Chondrocyte (in vitro differentiated cells): ENCODE results near the gene SDC4. TPM values are rescaled to one million over a fixed set of nuclear protein-coding genes. Genes with fewer than 3 reads are reported as not detected.
A peak's percentile ranks its signal among the peaks of the same experiment; 100 is the strongest.
"Not testable (repeated sequence)": the region's sequence is repeated elsewhere in the genome, so short reads cannot be mapped to it uniquely, and the experiment has no call there.

ENCODE experiments used
- DNase-seq: peaks from one replicate; pipeline ENCODE4 v3.0.0; 2021; ENCODE audit warnings: mixed read lengths, low spot score
- H3K27ac Mint-ChIP-seq: one replicate; pipeline ENCODE4 v1.8.0; 2021; ENCODE audit warnings: mild to moderate bottlenecking, moderate library complexity, mixed read lengths; ENCODE audit not compliant: unreplicated experiment
- H3K27me3 Mint-ChIP-seq: 2 replicates; pipeline ENCODE4 v1.8.0; 2021; ENCODE audit warnings: low read depth, mixed read lengths
- H3K36me3 Mint-ChIP-seq: 2 replicates; pipeline ENCODE4 v1.8.0; 2021; ENCODE audit warnings: low read depth, mixed read lengths
- H3K4me1 Mint-ChIP-seq: 2 replicates; pipeline ENCODE4 v1.8.0; 2021; ENCODE audit warnings: low read depth, mild to moderate bottlenecking, mixed read lengths
- H3K4me3 Mint-ChIP-seq: one replicate; pipeline ENCODE4 v1.8.0; 2021; ENCODE audit warnings: mild to moderate bottlenecking, moderate library complexity, mixed read lengths; ENCODE audit not compliant: unreplicated experiment
- H3K9me3 Mint-ChIP-seq: 2 replicates; pipeline ENCODE4 v1.8.0; 2021; ENCODE audit warnings: low read depth, mixed read lengths
- CTCF ChIP-seq: fragments of 200-600 bp; sonication (generic); IDR thresholded peaks from 2 replicates; pipeline ENCODE4 v1.5.0; 2021; ENCODE audit warnings: antibody characterized with exemption, mild to moderate bottlenecking, moderate library complexity
- total RNA-seq: library from RNA; stranded (reverse); gene quantifications from 3 replicates; pipeline ENCODE4 v1.2.1, GENCODE V29; 2021

SDC4 gene
- total RNA-seq, 1 donor from 2014 or later, result 21.2 TPM

GRCh38 chr20:45358282-45359068 is 10.3 kb upstream of the SDC4 start:
- Mint-ChIP-seq H3K4me1 (peaks cover 64% of the 10 kb centered on the region), H3K27ac (peak overlapping the region; percentile 92)
- DNase-seq, result no peak

GRCh38 chr20:45355209-45356084 is 7.2 kb upstream of the SDC4 start:
- TF ChIP-seq CTCF, result no peak
- Mint-ChIP-seq H3K36me3 (no peaks in the 10 kb centered on the region), H3K4me1 (peaks cover 55% of the 10 kb centered on the region), H3K9me3 (no peaks in the 10 kb centered on the region), H3K27ac (peak overlapping the region; percentile 81), H3K27me3 (no peaks in the 10 kb centered on the region), H3K4me3 (no peak overlapping the region)
- DNase-seq, result no peak

More at GRCh38 chr20:45358282-45359068, 10.3 kb upstream of the SDC4 start:
- H3K9me3 Mint-ChIP-seq, result no peaks in the 10 kb centered on the region
- no peaks in the 10 kb centered on the region for H3K36me3 Mint-ChIP-seq
- peak overlapping the region; percentile 29 for H3K4me3 Mint-ChIP-seq
- no peaks in the 10 kb centered on the region for H3K27me3 Mint-ChIP-seq
- peak; percentile 13 for TF ChIP-seq CTCF

- H3K36me3 Mint-ChIP-seq, result no peaks in the 10 kb centered on the region
- no peak for TF ChIP-seq CTCF
- H3K27ac Mint-ChIP-seq, result peak overlapping the region; percentile 52
- H3K4me1 Mint-ChIP-seq, result peaks cover 48% of the 10 kb centered on the region
- H3K27me3 Mint-ChIP-seq, result no peaks in the 10 kb centered on the region
- DNase-seq, result no peak
- H3K4me3 Mint-ChIP-seq, result no peak overlapping the region
- no peaks in the 10 kb centered on the region for H3K9me3 Mint-ChIP-seq
Measured at GRCh38 chr20:45354423-45355208, 6.4 kb upstream of the SDC4 start.

GRCh38 chr20:45353746-45354145 is 5.5 kb upstream of the SDC4 start:
- Mint-ChIP-seq H3K4me3 (no peak overlapping the region), H3K4me1 (peaks cover 40% of the 10 kb centered on the region), H3K27me3 (no peaks in the 10 kb centered on the region), H3K36me3 (no peaks in the 10 kb centered on the region), H3K27ac (no peak overlapping the region), H3K9me3 (no peaks in the 10 kb centered on the region)
- no peak for TF ChIP-seq CTCF
- DNase-seq, result no peak

GRCh38 chr20:45352729-45353128 is 4.5 kb upstream of the SDC4 start:
- DNase-seq, result no peak
- no peaks in the 10 kb centered on the region for H3K9me3 Mint-ChIP-seq
- no peaks in the 10 kb centered on the region for H3K36me3 Mint-ChIP-seq
- no peak overlapping the region for H3K27ac Mint-ChIP-seq
- H3K4me1 Mint-ChIP-seq, result peaks cover 35% of the 10 kb centered on the region
- no peak for TF ChIP-seq CTCF
- no peaks in the 10 kb centered on the region for H3K27me3 Mint-ChIP-seq
- H3K4me3 Mint-ChIP-seq, result no peak overlapping the region

- not testable (repeated sequence) for H3K27ac Mint-ChIP-seq, H3K4me3 Mint-ChIP-seq, H3K27me3 Mint-ChIP-seq, H3K36me3 Mint-ChIP-seq, H3K9me3 Mint-ChIP-seq, DNase-seq
- H3K4me1 Mint-ChIP-seq, result peaks cover 43% of the 10 kb centered on the region
Measured at GRCh38 chr20:45350795-45351194, 2.6 kb upstream of the SDC4 start.
